K562 (cell line): ENCODE measurements around the gene ZNF593OS. TPM values are rescaled to one million over a fixed set of nuclear protein-coding genes. Genes with fewer than 3 reads are reported as not detected.

Source experiments
- MAZ ChIP-seq, 2 experiments: fragments of 450-650 bp in 1 of 2; sonication (generic) in 1 of 2; formaldehyde crosslinking; IDR thresholded peaks in 1 of 2; conservative IDR thresholded peaks in 1 of 2; 2 replicates each; pipeline versions ENCODE4 v1.4.0 to v1.5.0; 2020; ENCODE audit warnings: mild to moderate bottlenecking in 1 of 2, missing genetic modification reagents in 1 of 2
- NFIX ChIP-seq: fragments of 250-450 bp; sonication (Bioruptor Pico); IDR thresholded peaks from 2 replicates; pipeline ENCODE4 v1.4.0; 2020; ENCODE audit warnings: low read depth, mild to moderate bottlenecking, moderate library complexity
- POLR3G ChIP-seq: IDR thresholded peaks from 2 replicates; pipeline ENCODE4 v1.6.1; 2011; ENCODE audit not compliant: insufficient read length, insufficient replicate concordance; ENCODE audit errors: extremely low read depth
- RB1 ChIP-seq: fragments of 450-650 bp; IDR thresholded peaks from 2 replicates; pipeline ENCODE4 v1.6.1; 2017; ENCODE audit warnings: low read depth, mild to moderate bottlenecking
- STAT6 ChIP-seq: sonication (generic); formaldehyde crosslinking; IDR thresholded peaks from 2 replicates; pipeline ENCODE4 v1.8.1; 2023; ENCODE audit warnings: mild to moderate bottlenecking, missing genetic modification reagents
- TAL1 ChIP-seq: fragments of 450-650 bp; IDR thresholded peaks from 2 replicates; pipeline ENCODE4 v1.6.1; 2016; ENCODE audit warnings: mild to moderate bottlenecking
- ZC3H8 ChIP-seq: fragments of 450-650 bp; IDR thresholded peaks from 2 replicates; pipeline ENCODE4 v1.6.1; 2017
- ZNF146 ChIP-seq: IDR thresholded peaks from one replicate; pipeline ENCODE4 v1.6.1; 2018; ENCODE audit warnings: missing compliant biosample characterization; ENCODE audit not compliant: unreplicated experiment
- ZNF318 ChIP-seq, 2 experiments: fragments of 450-650 bp; IDR thresholded peaks; 2 replicates each; pipeline ENCODE4 v1.6.1; 2016; ENCODE audit warnings: mild to moderate bottlenecking in 2 of 2, borderline replicate concordance in 1 of 2, low read depth in 1 of 2, moderate library complexity in 1 of 2
- ZNF583 ChIP-seq: fragments of 250-450 bp; sonication (Bioruptor Pico); IDR thresholded peaks from 2 replicates; pipeline ENCODE4 v1.4.0; 2020
- ZNF592 ChIP-seq: fragments of 450-650 bp; IDR thresholded peaks from 2 replicates; pipeline ENCODE4 v1.6.1; 2017; ENCODE audit warnings: antibody characterized with exemption, mild to moderate bottlenecking
- ZNF780A ChIP-seq: fragments of 250-450 bp; sonication (Bioruptor Pico); IDR thresholded peaks from 2 replicates; pipeline ENCODE4 v1.5.0; 2021; ENCODE audit warnings: mild to moderate bottlenecking
- polyA plus RNA-seq, 8 experiments: library from polyadenylated mRNA; depleted of rRNA in 4 of 8; stranded (reverse) in 5 of 8; unstranded in 3 of 8; fragments of >200 nt; fragmentation: Nextera tagmentation in 2 of 8; fragmentation: Illumina TruSeq in 1 of 8; extraction: Ambion mirVana in 2 of 8; extraction: Trizol in 1 of 8; gene quantifications; 2 replicates each; pipeline versions ENCODE4 v1.2.1 to v1.2.3, GENCODE V29; 2011 to 2014; ENCODE audit warnings: inconsistent platforms in 1 of 8, missing spikeins in 1 of 8
- total RNA-seq, 7 experiments: library from RNA; depleted of rRNA in 6 of 7; stranded (reverse); fragments of >200 nt in 6 of 7; fragmentation: Illumina TruSeq in 2 of 7; extraction: Trizol in 2 of 7; gene quantifications; 2 replicates each; pipeline versions ENCODE4 v1.2.1 to v1.2.3, GENCODE V29; 2011 to 2021; ENCODE audit warnings: low replicate concordance in 1 of 7

ZNF593OS gene
- total and polyA plus RNA-seq, 9 of the 15 experiments (the other 6 are each of a cell fraction or from before 2014, with no cell fraction given): 0.24 to 0.27 TPM; not detected in 7

DNA sequence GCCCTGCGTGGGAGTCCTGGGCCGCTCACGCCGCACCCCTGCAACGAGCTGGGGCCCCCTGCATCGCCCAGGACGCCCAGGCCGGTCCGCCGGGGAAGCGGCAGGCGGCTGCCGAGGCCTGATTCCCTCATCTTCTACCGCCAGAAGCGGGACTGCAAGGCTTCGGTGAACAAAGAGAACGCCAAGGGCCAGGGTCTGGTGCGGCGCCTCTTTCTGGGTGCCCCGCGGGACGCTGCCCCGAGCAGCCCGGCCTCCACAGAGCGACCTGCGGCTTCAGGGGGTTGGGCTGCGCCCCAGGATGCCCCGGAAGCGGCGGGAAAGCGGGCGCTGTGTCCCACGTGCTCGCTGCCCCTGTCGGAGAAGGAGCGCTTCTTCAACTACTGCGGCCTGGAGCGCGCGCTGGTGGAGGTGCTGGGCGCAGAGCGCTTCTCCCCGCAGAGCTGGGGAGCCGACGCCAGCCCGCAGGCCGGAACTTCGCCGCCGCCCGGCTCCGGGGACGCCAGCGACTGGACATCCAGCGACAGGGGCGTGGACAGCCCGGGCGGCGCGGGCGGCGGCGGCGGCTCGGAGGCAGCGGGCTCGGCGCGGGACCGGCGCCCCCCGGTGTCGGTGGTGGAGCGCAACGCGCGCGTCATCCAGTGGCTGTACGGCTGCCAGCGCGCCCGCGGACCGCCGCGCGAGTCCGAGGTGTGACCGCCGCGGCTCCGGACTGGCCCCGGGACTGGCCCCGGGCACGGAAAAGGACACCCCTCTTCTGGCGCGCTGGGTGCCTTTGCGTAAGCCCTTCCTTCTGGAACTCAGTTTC lies 10.0 kb downstream of the ZNF593OS start (continued):
- TF ChIP-seq ZNF592: peak; percentile 97
- no peak for TF ChIP-seq ZNF318 (IDR thresholded peaks at IDR 0.05; ENCODE audit: borderline replicate concordance in 1 of 2, low read depth in 1 of 2)
- TF ChIP-seq ZNF146: peak; percentile 3
- TF ChIP-seq POLR3G: no peak
- no peak for TF ChIP-seq TAL1
- TF ChIP-seq ZC3H8: no peak
- TF ChIP-seq RB1: peak; percentile 98; the same call in 1 of the 2 replicates
- peak; percentile 66; the same call in 1 of the 2 replicates for TF ChIP-seq STAT6 (CRISPR knock-in tag)
- peak; percentile 81; the same call in 1 of the 2 replicates for TF ChIP-seq ZNF583
- TF ChIP-seq ZNF780A (CRISPR knock-in tag): no peak
- peak in 1 of 2 experiments; percentile 83; a peak in 2 of 4 replicates for TF ChIP-seq MAZ (CRISPR knock-in tag; conservative IDR thresholded peaks at IDR 0.05 in 1 of 2, IDR thresholded peaks at IDR 0.05 in 1 of 2)
- no peak for TF ChIP-seq NFIX (CRISPR knock-in tag)
